ENCODE data around the gene CRIP1.

The CRIP1 gene

GRCh38 chr14:105533391-105533790, 46.7 kb downstream of the CRIP1 start:
- DNase-seq (ENCODE audit: low spot score): no peak

GRCh38 chr14:105533811-105534498, 47.3 kb downstream of the CRIP1 start:
- DNase-seq (ENCODE audit: low spot score): no peak

- DNase-seq (ENCODE audit: low spot score): no peak
These were observed 47.9 kb downstream of the CRIP1 start for GRCh38 chr14:105534586-105534985.

- no peak for DNase-seq (ENCODE audit: low spot score)
These were observed 49.4 kb downstream of the CRIP1 start for GRCh38 chr14:105536051-105536450.

GRCh38 chr14:105536691-105537579, 50.2 kb downstream of the CRIP1 start:
- DNase-seq (ENCODE audit: low spot score): no peak

- DNase-seq (ENCODE audit: low spot score): peak; percentile 87
These were observed 51.1 kb downstream of the CRIP1 start for GRCh38 chr14:105537580-105538474.
